Stimulated activated CD4-positive, alpha-beta T cell treated with anti-CD3 and anti-CD28 coated beads, Interleukin-15, amount 100 ng/mL, for 1 hour (primary cell): ENCODE data around the gene PAGE4.

Experiments
- DNase-seq, 2 donors: peaks; one replicate each; pipeline ENCODE4 v3.0.0-alpha.2; 2020; ENCODE audit warnings: low read depth in 1 of 2, low spot score in 1 of 2

The PAGE4 gene

GRCh38 chrX:49868739-49869138, 39.6 kb downstream of the PAGE4 start:
- DNase-seq, result no peak

GRCh38 chrX:49876750-49877149, 47.6 kb downstream of the PAGE4 start:
- no peak for DNase-seq

- DNase-seq, result no peak
Measured at GRCh38 chrX:49877397-49878101, 48.4 kb downstream of the PAGE4 start.

DNA sequence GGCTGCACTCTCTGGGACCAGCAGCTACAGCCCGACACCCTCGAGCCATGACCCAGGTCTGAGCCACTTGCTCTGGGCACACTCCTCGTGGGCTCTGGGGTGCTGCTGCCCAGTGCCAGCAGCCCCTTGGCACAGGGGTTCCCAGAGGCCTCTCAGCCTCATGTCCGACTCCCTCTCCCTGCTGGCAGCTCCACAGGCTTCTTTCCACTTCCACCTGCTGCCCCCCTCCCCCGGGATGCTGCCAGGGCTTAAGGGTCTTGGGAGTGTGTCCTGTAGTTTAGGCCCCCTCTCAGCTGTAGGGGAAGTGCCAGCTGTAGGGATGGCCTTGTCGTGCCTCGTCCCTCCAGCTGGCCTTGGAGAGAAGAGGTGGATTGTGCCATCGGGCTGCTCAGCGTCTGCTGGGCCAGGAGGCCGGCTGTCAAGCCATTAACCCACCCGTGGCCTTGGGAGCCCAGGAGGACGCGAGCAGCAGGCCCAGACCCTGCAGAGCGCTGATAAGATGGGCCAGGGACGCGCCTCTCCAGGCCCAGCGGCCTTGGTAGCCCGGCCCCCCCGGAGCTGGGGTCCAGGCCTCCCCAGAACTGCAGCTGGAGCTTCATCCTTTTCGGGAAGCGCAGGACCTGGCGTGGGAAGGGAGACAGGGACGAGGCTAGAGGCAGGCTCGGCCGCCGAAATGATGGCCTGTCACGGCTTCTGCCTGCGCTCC, 49.2 kb downstream of the PAGE4 start:
- DNase-seq, result no peak

- DNase-seq, result peak; percentile 53 to 59
Measured at GRCh38 chrX:49878834-49879655, 49.9 kb downstream of the PAGE4 start, which contains the start of gene USP27X. Gene USP27X, plus strand, starts transcription at chrX:49879484. Its CDS starts 824 bp downstream, at chrX:49880308.

GRCh38 chrX:49879656-49880277, 50.7 kb downstream of the PAGE4 start:
- no peak for DNase-seq

GRCh38 chrX:49880668-49881067, 51.6 kb downstream of the PAGE4 start:
- DNase-seq, result no peak
